Tibial nerve (tissue), 4 donors: ENCODE data around the gene STRA8. TPM values are rescaled to one million over a fixed set of nuclear protein-coding genes. Genes with fewer than 3 reads are reported as not detected.

Experiments
- DNase-seq, 2 donors: peaks; one replicate each; pipeline ENCODE4 v3.0.0-alpha.2; 2019; ENCODE audit warnings: low spot score in 2 of 2
- H3K27ac ChIP-seq, 4 donors: fragments of 200-600 bp; sonication (generic) in 3 of 4; one replicate each; pipeline ENCODE4 v1.5.1; 2017 to 2019; ENCODE audit warnings: mild to moderate bottlenecking in 1 of 4
- H3K27me3 ChIP-seq, 2 donors: fragments of 200-600 bp; sonication (generic) in 1 of 2; one replicate each; pipeline versions ENCODE4 v1.5.1 to v1.6.0; 2017 to 2019
- H3K36me3 ChIP-seq, 3 donors: fragments of 200-600 bp; sonication (generic); one replicate each; pipeline ENCODE4 v1.5.1; 2018 to 2019
- H3K4me1 ChIP-seq, 4 donors: fragments of 200-600 bp; sonication (generic) in 3 of 4; one replicate each; pipeline ENCODE4 v1.5.1; 2017 to 2019
- H3K4me3 ChIP-seq, 4 donors: fragments of 200-600 bp; sonication (generic) in 3 of 4; one replicate each; pipeline ENCODE4 v1.5.1; 2017 to 2019; ENCODE audit warnings: mild to moderate bottlenecking in 1 of 4, moderate library complexity in 1 of 4
- H3K9me3 ChIP-seq, 4 donors: fragments of 200-600 bp; sonication (generic) in 3 of 4; one replicate each; pipeline ENCODE4 v1.5.1; 2017 to 2019
- EP300 ChIP-seq, 2 donors: sonication (generic); formaldehyde crosslinking; IDR thresholded peaks; one replicate each; pipeline ENCODE4 v1.6.1; 2017; ENCODE audit warnings: antibody characterized with exemption in 2 of 2, mild to moderate bottlenecking in 1 of 2
- POLR2A ChIP-seq, 2 donors: fragments of 450-650 bp; IDR thresholded peaks; one replicate each; pipeline ENCODE4 v1.6.1; 2017; ENCODE audit warnings: antibody characterized with exemption in 2 of 2, mild to moderate bottlenecking in 2 of 2, moderate library complexity in 2 of 2
- WGBS, 2 donors: methylation state at CpG; one replicate each; pipeline ENCODE4 v1.1.5; 2018; 5-methylcytosine and 5-hydroxymethylcytosine counted together
- total RNA-seq, 4 donors: library from RNA; depleted of rRNA; stranded (reverse); fragments of >200 nt; gene quantifications; one replicate each; pipeline ENCODE4 v1.1.0, GENCODE V29; 2016
- TF ChIP-seq, protein P1 (sequence below), 5 experiments: fragments of 200-600 bp in 3 of 5; fragments of 450-650 bp in 2 of 5; sonication (generic) in 3 of 5; IDR thresholded peaks; one replicate each; pipeline ENCODE4 v1.5.1; 2016 to 2019; ENCODE audit warnings: antibody characterized with exemption in 5 of 5, mild to moderate bottlenecking in 3 of 5, moderate library complexity in 2 of 5

The STRA8 gene
- total RNA-seq, 4 donors from 2014 or later = not detected

DNA sequence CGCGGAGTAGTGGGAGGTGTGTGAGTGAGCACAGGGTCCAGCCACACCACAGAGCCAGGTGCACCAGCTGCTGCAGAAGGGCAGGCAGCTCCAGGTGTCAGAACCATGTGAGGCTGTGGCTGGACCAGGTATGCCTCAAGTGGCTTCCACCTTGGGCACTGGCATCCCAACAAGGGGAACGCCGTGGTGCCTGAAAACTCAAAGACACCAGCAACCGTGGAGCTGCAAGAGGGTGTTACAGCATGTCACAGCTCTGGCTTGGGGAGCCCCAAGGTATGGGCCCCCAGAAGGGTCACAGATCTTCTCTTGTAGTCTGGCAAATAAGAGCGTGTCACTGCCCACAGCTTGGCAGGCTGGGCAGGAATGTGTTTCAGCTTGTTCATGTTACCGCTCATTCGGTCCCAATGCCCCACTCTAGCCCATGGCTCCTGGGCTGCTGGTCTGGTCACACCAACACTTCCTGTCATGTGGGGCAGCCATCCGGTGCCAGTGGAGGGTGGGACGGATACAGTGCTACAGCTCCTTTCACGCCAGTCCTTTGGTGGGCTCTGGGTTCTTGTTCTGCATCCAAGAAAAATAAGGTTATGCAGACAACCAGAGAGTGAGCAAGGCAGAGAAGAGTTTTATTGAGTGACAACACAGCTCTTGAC, 29.8 kb downstream of the STRA8 start:
- Histone ChIP-seq H3K27ac (no peak overlapping the region), H3K4me1 (peaks cover 0 to 29% (median 0%) of the 10 kb centered on the region in 4 donors), H3K27me3 (no peaks in the 10 kb centered on the region), H3K36me3 (peaks cover 0 to 6% (median 0%) of the 10 kb centered on the region in 3 donors), H3K9me3 (peaks cover 0 to 33% (median 0%) of the 10 kb centered on the region in 4 donors), H3K4me3 (no peak overlapping the region)
- 93 to 94% methylated on average over 10 to 11 of the region's 11 CpGs for WGBS, 2 donors
- DNase-seq = no peak
- no peak for TF ChIP-seq EP300 (IDR thresholded peaks at IDR 0.05)
- no peak for TF ChIP-seq POLR2A (IDR thresholded peaks at IDR 0.05)
- TF ChIP-seq, protein P1, sequence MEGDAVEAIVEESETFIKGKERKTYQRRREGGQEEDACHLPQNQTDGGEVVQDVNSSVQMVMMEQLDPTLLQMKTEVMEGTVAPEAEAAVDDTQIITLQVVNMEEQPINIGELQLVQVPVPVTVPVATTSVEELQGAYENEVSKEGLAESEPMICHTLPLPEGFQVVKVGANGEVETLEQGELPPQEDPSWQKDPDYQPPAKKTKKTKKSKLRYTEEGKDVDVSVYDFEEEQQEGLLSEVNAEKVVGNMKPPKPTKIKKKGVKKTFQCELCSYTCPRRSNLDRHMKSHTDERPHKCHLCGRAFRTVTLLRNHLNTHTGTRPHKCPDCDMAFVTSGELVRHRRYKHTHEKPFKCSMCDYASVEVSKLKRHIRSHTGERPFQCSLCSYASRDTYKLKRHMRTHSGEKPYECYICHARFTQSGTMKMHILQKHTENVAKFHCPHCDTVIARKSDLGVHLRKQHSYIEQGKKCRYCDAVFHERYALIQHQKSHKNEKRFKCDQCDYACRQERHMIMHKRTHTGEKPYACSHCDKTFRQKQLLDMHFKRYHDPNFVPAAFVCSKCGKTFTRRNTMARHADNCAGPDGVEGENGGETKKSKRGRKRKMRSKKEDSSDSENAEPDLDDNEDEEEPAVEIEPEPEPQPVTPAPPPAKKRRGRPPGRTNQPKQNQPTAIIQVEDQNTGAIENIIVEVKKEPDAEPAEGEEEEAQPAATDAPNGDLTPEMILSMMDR (IDR thresholded peaks at IDR 0.05) = no peak

DNA sequence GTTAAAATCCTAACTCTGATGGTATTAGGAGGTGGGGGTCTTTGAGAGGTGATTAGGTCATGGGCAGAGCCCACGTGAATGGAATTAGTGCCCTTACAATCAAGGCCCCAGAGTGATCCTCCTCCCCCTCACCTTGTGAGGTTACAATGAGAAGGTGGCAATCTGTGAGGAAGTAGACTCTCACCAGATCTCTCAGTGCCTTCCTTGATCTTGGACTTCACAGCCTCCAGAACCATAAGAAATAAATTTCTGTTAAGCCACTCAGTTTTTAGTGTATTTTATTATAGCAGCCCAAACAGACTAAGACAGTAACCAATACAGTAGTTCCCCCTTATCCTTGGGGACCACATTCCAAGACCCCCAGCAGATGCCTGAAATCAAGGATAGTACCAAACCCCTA, 32.0 kb downstream of the STRA8 start:
- H3K4me1 ChIP-seq = peaks cover 0 to 16% (median 0%) of the 10 kb centered on the region in 4 donors
- 63 to 92% methylated on average over 1 of the region's 1 CpG for WGBS, 2 donors
- no peak overlapping the region for H3K27ac ChIP-seq
- no peak overlapping the region for H3K4me3 ChIP-seq
- peaks cover 0 to 6% (median 0%) of the 10 kb centered on the region in 3 donors for H3K36me3 ChIP-seq
- no peak for DNase-seq
- no peak for TF ChIP-seq POLR2A (IDR thresholded peaks at IDR 0.05)
- TF ChIP-seq, protein P1 (IDR thresholded peaks at IDR 0.05) = no peak
- TF ChIP-seq EP300 (IDR thresholded peaks at IDR 0.05) = no peak
- peaks cover 0 to 33% (median 0%) of the 10 kb centered on the region in 4 donors for H3K9me3 ChIP-seq
- no peaks in the 10 kb centered on the region for H3K27me3 ChIP-seq

DNA sequence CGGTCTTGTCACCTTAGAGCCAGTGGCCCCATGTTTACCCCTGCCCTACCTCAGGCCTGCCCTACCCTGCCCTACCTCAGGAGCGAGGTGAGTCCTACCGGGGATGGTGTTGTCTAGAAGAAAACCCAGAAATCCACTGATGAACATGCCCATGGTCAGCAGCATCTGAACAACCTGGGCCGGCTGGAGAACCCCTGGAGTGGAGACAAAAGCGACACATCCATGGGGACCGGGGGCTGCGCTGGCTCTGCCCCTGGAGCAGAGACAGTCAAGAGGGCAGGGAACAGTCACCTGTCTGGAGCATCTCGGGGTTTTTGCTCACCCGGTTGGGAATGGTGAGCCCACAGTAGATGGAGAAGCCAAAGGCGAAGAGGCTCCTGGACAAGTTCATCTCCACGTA, 36.3 kb downstream of the STRA8 start:
- Histone ChIP-seq H3K4me1 (peaks cover 0 to 7% (median 0%) of the 10 kb centered on the region in 4 donors), H3K36me3 (peaks cover 0 to 6% (median 0%) of the 10 kb centered on the region in 3 donors), H3K27ac (no peak overlapping the region), H3K4me3 (no peak overlapping the region), H3K9me3 (peaks cover 0 to 21% (median 0%) of the 10 kb centered on the region in 4 donors), H3K27me3 (no peaks in the 10 kb centered on the region)
- TF ChIP-seq, protein P1 (IDR thresholded peaks at IDR 0.05) = no peak
- TF ChIP-seq POLR2A (IDR thresholded peaks at IDR 0.05) (no peak), EP300 (IDR thresholded peaks at IDR 0.05) (no peak)
- WGBS, 2 donors = 83 to 97% methylated on average over 11 of the region's 11 CpGs
- DNase-seq = no peak

DNA sequence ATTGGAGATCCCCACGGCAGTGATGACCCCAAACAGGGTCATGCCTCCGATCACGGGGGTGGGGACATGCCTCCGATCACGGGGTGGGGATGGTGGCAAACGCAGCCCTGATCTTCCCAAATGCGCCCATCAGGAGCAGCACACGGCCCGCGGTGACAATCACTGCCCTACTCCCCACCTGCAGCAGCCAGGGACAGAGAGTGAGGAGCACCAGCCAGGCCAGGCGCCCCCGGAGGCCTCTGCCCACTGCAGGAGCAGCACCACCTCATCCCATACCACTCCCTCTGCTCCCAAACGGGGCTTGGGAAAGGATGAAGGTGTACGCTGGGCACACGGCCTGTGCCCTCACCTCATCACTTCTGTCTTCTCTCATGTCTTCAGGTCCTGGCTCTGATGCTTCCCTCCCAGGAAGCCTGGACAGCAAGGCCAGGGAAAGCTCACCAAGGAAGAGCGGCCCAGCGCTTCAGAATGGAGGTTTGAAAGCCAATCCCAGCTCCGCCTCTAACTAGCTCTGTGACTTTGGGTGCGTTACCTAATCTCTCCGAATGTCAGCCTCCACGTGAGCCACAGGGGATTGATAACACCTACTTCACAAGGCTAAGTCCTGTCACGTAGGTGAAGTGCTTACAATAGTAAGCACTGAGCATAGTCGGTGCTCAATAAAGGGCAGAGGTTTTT, 37.1 kb downstream of the STRA8 start:
- no peak for TF ChIP-seq POLR2A (IDR thresholded peaks at IDR 0.05)
- TF ChIP-seq, protein P1 (IDR thresholded peaks at IDR 0.05) = no peak
- TF ChIP-seq EP300 (IDR thresholded peaks at IDR 0.05) = no peak
- 75 to 80% methylated on average over 23 of the region's 23 CpGs for WGBS, 2 donors
- H3K4me1 ChIP-seq = peaks cover 0 to 7% (median 0%) of the 10 kb centered on the region in 4 donors
- no peak overlapping the region for H3K27ac ChIP-seq
- peaks cover 0 to 6% (median 0%) of the 10 kb centered on the region in 3 donors for H3K36me3 ChIP-seq
- H3K27me3 ChIP-seq = no peaks in the 10 kb centered on the region
- no peak overlapping the region for H3K4me3 ChIP-seq
- no peak for DNase-seq
- H3K9me3 ChIP-seq = peaks cover 0 to 17% (median 0%) of the 10 kb centered on the region in 4 donors

DNA sequence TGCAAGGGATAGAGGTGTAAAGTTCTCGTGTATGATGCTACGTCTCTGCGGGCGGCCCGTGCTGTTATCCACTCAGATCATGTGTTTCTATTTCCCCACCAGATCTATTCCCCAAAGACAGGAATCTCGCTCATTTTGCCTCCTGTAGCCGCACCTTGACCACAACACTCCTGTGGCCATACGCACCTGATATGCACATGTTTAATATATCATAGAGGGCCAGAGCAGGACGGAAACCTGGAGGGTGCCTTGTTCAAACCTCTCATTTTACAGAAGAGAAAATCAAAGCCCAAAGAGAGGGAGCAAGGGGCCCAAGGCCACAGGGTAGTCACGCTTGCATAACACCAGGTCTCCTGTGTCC, 37.6 kb downstream of the STRA8 start:
- Histone ChIP-seq H3K36me3 (peaks cover 0 to 6% (median 0%) of the 10 kb centered on the region in 3 donors), H3K4me3 (no peak overlapping the region), H3K9me3 (peaks cover 0 to 11% (median 0%) of the 10 kb centered on the region in 4 donors), H3K27me3 (no peaks in the 10 kb centered on the region), H3K4me1 (peaks cover 0 to 7% (median 0%) of the 10 kb centered on the region in 4 donors), H3K27ac (no peak overlapping the region)
- WGBS, 2 donors = 81 to 86% methylated on average over 10 of the region's 10 CpGs
- TF ChIP-seq EP300 (IDR thresholded peaks at IDR 0.05) (no peak), POLR2A (IDR thresholded peaks at IDR 0.05) (no peak)
- TF ChIP-seq, protein P1 (IDR thresholded peaks at IDR 0.05) = no peak
- no peak for DNase-seq
